Bronchial epithelial cell (primary cell): ENCODE results near the gene TOP1. TPM values are rescaled to one million over a fixed set of nuclear protein-coding genes. Genes with fewer than 3 reads are reported as not detected.

ENCODE experiments used
- DNase-seq: peaks from one replicate; pipeline ENCODE4 v3.0.0-alpha.2; 2010; ENCODE audit warnings: low read depth
- FAIRE-seq: peaks from 2 replicates; lab custom pipeline; 2011; peaks lifted over from hg19 to GRCh38; lab: Jason Lieb, UNC
- H3K27me3 ChIP-seq: 2 replicates; pipeline ENCODE4 v1.5.1; 2011; ENCODE audit warnings: low read length; ENCODE audit not compliant: control insufficient read depth, insufficient read depth
- H3K36me3 ChIP-seq: 2 replicates; pipeline ENCODE4 v1.5.1; 2011; ENCODE audit warnings: low read length; ENCODE audit not compliant: control insufficient read depth, insufficient read depth
- H3K4me3 ChIP-seq: 2 replicates; pipeline ENCODE4 v1.5.1; 2011; ENCODE audit warnings: mild to moderate bottlenecking, low read depth, low read length, control low read depth
- CTCF ChIP-seq: IDR thresholded peaks from 2 replicates; pipeline ENCODE4 v1.5.1; 2011; ENCODE audit warnings: mild to moderate bottlenecking, moderate library complexity, low read length, control low read depth, inconsistent platforms; ENCODE audit not compliant: insufficient read depth, severe bottlenecking
- total RNA-seq: library from RNA; depleted of rRNA; stranded (reverse); fragments of >200 nt; gene quantifications from 2 replicates; pipeline ENCODE4 v1.2.1, GENCODE V29; 2014

The TOP1 gene
- total RNA-seq, 1 donor from 2014 or later, result 18.2 TPM

- no peak for TF ChIP-seq CTCF
- DNase-seq (no peak), FAIRE-seq (no peak)
- Histone ChIP-seq H3K36me3 (no peaks in the 10 kb centered on the region), H3K4me3 (no peak overlapping the region), H3K27me3 (no peaks in the 10 kb centered on the region)
These were observed 36.1 kb upstream of the TOP1 start for GRCh38 chr20:40992349-40993113.

GRCh38 chr20:40993794-40994540, 34.7 kb upstream of the TOP1 start:
- FAIRE-seq (no peak), DNase-seq (no peak)
- no peaks in the 10 kb centered on the region for H3K27me3 ChIP-seq
- no peak for TF ChIP-seq CTCF
- no peaks in the 10 kb centered on the region for H3K36me3 ChIP-seq
- H3K4me3 ChIP-seq, result no peak overlapping the region

- FAIRE-seq (no peak), DNase-seq (no peak)
- H3K4me3 ChIP-seq, result no peak overlapping the region
- no peak for TF ChIP-seq CTCF
- H3K36me3 ChIP-seq, result no peaks in the 10 kb centered on the region
- H3K27me3 ChIP-seq, result no peaks in the 10 kb centered on the region
These were observed 32.3 kb upstream of the TOP1 start for GRCh38 chr20:40996326-40996725.

- Histone ChIP-seq H3K36me3 (no peaks in the 10 kb centered on the region), H3K27me3 (no peaks in the 10 kb centered on the region), H3K4me3 (no peak overlapping the region)
- FAIRE-seq (no peak), DNase-seq (no peak)
- no peak for TF ChIP-seq CTCF
These were observed 31.5 kb upstream of the TOP1 start for GRCh38 chr20:40997116-40997515.

GRCh38 chr20:40999841-41000240, 28.8 kb upstream of the TOP1 start:
- FAIRE-seq, result no peak

More at GRCh38 chr20:40999841-41000240, 28.8 kb upstream of the TOP1 start:
- H3K36me3 ChIP-seq, result no peaks in the 10 kb centered on the region
- H3K4me3 ChIP-seq, result no peak overlapping the region
- no peak for TF ChIP-seq CTCF
- DNase-seq, result no peak
- H3K27me3 ChIP-seq, result no peaks in the 10 kb centered on the region
